Stimulated activated CD4-positive, alpha-beta T cell treated with anti-CD3 and anti-CD28 coated beads, Interleukin-4, amount 100 ng/mL, for 1 hour (primary cell): ENCODE results near the gene TLE5.
"Not testable (repeated sequence)": the region's sequence is repeated elsewhere in the genome, so short reads cannot be mapped to it uniquely, and the experiment has no call there.

ENCODE experiments used
- DNase-seq: peaks from one replicate; pipeline ENCODE4 v3.0.0-alpha.2; 2020

TLE5 gene

GRCh38 chr19:3096267-3096901, 34.1 kb upstream of the TLE5 start:
- no peak for DNase-seq

- peak; percentile 64 for DNase-seq
Measured at GRCh38 chr19:3095441-3096191, 33.3 kb upstream of the TLE5 start.

DNA sequence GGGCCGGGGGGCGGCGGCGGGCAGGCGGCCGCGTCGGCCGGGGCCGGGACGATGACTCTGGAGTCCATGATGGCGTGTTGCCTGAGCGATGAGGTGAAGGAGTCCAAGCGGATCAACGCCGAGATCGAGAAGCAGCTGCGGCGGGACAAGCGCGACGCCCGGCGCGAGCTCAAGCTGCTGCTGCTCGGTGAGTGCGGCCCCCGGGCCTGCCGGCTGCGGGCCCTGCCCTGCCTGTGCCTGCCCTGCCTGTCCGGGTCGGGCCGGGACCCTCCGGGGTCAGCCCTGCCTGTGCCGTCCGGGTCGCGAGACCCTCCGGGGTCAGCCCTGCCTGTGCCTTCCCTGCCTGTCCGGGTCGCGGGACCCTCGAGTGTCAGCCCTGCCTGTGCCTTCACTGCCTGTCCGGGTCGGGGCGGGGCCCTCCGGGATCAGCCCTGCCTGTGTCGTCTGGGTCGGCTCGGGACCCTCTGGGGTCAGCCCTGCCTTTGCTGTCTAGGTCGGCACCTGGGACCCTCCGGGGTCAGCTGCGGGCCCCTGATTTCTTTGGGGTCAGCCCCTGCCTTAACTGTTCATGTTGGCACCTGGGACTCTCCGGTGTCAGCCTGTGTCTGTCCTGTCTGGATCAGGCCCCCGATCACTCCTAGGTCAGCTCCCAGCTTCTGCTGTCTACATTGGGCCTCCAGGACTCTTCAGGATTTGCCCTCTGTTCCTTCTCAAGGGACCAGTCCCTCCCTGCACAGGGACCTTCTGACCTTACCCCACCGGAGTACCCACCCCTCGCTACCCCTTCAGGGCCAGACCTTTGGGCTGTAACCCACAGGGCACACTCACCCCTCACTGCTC, 32.5 kb upstream of the TLE5 start:
- peak; percentile 32 for DNase-seq

GRCh38 chr19:3089299-3089855, 27.1 kb upstream of the TLE5 start:
- DNase-seq = not testable (repeated sequence)

- no peak for DNase-seq
Measured at GRCh38 chr19:3087769-3088168, 25.5 kb upstream of the TLE5 start.

GRCh38 chr19:3084943-3085342, 22.6 kb upstream of the TLE5 start:
- no peak for DNase-seq

DNA sequence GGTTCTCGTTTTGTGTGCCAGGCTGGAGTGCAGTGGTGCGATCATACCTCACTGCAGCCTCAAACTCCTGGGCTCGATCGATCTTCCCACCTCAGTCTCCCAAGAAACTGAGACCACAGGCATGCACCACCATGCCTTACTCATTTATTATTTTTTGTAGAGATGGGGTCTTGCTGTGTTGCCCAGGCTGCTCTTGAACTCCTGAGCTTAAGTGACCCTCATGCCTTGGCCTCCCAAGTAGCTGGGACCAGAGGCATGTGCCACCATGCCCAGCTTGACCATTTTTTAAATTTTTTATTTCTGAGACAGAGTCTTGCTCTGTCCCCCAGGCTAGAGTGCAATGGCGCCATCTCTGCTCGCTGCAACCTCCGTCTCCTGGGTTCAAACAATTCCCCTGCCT, 21.7 kb upstream of the TLE5 start:
- no peak for DNase-seq

DNA sequence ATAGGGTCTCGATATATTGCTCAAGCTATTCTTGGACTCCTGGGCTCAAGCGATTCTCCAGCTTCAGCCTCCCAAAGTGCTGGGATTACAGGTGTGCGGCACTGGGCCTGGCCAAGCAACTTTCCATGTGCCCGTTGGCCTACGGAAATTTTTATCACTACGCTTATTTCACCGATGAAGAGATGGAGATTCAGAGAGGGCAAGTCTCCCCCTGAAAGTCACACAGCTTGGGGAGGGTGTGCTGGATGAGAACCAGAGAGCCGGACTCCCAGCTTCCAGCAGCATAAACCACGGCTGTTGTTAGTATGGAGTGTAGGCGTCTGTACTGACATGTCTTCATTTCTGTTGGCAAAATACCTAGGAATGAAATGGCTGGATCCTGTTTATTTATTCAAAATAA, 20.0 kb upstream of the TLE5 start:
- DNase-seq = no peak

GRCh38 chr19:3080286-3080685, 18.0 kb upstream of the TLE5 start:
- no peak for DNase-seq

GRCh38 chr19:3079578-3079977, 17.3 kb upstream of the TLE5 start:
- no peak for DNase-seq

- DNase-seq = peak; percentile 82
Measured at GRCh38 chr19:3075605-3076431, 13.5 kb upstream of the TLE5 start.

DNA sequence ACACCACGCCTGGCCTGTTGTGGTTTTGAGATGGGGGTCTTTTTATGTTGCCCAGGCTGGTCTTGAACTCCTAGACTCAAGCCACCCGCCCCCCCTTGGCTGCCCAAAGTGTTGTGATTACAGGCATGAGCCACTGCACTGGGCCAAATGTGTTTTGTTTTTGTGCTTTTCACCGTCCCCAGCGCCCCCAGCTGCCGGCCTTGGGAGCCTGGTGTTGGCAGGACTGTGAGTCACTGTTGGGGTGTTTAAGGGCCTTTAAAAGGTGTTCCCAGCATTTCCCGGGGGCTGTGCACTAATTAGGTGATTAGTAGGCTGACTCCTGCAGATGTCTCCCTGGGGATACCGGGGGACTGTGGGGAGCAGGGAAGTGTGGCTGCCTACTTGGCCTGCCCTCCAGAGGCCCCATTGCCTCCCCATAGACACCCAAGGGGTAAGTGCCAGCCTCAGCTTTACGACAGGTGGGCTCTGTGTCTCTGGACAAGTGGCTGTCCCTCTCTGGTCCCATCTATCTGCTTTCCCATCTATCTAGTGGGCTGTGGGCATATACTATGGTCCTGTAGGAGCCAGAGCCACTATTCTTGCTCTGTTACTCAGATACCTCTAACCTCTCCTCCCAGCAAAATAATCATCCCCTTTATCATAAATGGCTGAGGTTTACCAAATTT, 11.8 kb upstream of the TLE5 start:
- DNase-seq = no peak

- no peak for DNase-seq
Measured at GRCh38 chr19:3073159-3073563, 10.9 kb upstream of the TLE5 start.

- DNase-seq = no peak
Measured at GRCh38 chr19:3071768-3072167, 9.5 kb upstream of the TLE5 start.

DNA sequence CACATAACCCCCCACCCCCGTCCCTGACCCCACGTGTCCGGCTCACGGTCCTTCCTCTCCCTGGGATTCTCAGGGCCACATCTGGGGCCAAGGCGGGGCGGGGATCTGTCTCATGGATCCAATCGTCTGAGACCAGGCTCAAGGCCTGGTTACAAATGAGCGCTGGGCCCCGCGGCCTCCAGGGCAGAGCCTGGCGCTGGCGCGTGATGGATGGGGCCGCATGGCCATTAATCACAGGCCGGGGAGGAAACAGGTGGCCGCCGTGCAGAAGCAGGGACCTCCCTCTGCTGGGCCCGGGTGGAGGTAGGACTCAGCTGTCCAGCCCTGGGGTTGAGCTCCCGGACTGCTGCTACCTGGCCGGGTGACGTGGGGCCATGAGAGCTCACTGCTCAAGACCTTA, 5.8 kb upstream of the TLE5 start:
- DNase-seq = no peak

DNA sequence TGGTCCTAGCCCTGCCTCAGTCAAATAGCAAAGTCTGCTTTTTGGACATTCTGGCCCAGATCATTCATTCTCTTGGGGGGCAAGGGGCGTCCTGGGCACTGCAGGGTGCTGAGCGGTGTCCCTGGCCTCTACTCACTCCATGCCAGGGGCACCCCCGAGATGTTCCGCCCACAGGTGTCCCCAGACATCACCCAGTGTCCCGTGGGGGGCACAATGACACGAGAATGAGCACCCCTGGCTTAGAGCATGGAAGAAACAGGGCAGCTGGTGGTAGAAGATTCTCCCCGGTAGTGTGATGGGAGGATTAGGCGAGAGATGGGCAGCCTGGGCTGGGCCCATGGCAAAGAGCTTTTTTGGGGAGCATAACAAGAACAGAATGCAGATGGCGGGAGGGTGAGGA, 5.3 kb upstream of the TLE5 start:
- no peak for DNase-seq

DNA sequence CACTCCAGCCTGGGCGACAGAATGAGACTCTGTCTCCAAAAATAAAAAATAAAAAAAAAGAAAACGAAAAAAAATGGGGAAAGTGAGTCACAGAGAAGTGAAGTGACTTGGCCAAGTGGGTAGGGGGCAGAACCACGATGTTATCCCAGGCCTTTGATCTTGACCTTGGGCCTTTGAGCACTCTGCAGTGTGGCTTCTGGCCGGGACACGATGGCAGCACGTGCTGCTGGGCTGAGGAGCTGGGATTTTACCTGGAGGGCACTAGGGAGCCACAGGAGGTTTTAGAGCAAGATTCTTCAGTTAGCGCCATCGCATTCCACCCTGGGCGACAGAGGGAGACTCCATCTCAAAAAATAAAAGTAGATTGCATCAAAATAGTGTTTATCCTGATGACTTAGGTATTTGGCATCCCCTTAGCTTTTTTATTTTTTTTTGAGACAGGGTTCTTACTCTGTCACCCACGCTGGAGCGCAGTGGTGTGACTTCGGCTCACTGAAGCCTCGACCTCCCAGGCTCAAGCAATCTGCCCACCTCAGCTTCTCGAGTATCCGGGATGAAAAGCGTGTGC, 4.3 kb upstream of the TLE5 start:
- no peak for DNase-seq

DNA sequence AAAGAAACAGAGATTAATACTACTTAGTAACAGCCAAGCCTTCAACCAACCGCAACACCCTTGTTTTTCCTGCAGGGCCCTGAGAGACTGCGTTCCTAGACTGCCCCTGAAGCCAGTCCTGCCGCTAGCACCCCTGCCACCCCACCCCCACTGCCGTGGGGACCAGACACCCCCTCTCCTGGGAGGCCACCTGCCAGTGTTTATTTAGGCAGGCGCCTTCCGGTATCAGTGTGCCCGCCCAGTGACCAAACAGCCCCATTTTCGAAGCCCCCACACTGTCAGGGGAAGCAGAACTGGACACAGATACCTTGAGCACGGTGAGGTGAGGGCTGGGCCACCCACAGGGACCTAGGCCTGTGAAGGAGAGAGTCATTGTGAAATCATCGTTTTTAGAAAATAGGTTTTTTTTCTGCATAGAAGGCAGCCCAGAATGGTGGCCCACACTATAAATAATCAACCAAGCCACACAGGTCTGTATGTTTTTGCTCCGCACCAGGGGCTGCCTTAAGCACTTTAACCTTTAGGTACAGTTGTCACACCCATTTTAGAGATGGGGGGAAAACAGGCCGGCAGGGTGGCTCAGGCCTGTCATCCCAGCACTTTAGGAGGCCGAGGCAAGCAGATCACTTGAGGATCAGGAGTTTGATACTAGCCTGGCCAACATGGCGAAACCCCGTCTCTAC, 3.5 kb upstream of the TLE5 start:
- DNase-seq = no peak

- no peak for DNase-seq
Measured at GRCh38 chr19:3064011-3064330, 1.7 kb upstream of the TLE5 start.

DNA sequence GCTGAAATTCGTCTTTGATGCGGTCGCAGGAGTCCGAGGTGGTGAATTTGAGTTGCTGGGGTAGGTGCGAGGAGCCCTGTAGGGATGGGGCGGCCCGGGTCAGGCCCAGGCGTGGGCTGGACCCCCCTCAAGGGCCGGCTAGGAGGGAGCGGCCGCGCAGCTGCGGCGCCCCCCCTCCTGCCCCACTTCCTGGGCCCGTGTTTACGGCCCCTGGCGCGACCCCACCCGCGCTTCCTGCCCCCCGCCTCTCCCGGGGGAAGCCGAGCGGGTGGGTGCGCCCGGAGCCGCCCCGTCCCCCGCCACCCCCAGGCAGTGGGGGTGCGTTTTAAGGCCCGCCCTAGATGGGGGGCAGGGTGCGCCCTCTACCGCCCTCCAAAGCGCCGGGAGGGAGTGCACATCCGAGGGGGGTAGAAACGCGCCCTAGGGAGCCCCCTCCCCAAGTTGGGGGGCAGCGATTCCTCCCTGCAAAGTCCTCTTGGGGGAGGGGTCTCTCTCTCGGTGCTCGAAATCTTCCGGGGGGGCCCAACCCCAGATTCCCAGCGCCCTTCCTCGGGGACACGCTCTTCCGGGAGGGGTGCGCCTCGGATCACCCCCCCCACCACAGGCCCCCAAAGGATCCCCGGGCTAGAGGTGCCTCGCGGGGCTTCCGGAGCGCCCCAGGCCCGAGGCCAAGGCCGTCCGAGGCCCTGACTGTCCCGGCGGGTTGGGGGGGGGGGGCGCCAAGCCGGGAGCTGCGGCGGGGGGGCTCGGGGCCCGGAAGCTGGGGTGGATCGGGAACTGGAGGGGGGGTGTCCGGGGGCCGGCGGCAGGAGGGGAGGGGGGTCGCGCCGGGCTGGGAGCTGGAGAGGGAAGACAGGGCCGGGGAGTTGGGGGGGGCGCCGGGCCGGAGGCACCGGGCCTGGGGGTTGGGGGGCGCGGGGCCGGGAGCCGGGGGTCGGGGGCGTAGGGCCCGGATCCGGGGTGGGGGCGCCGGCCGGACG, 823 bp downstream of the TLE5 start:
- DNase-seq = peak; percentile 62
